Keratinocyte (primary cell): Measurements from ENCODE around the gene HNRNPA2B1. TPM values are rescaled to one million over a fixed set of nuclear protein-coding genes. Genes with fewer than 3 reads are reported as not detected.

ENCODE experiments used
- DNase-seq: peaks from one replicate; pipeline ENCODE4 v3.0.0-alpha.2; 2011; ENCODE audit warnings: low read depth, missing footprints, low spot score
- FAIRE-seq: peaks from 2 replicates; lab custom pipeline; 2011; peaks lifted over from hg19 to GRCh38; lab: Jason Lieb, UNC
- H2AFZ ChIP-seq: 2 replicates; pipeline ENCODE4 v1.6.0; 2012; ENCODE audit warnings: low read length, control low read depth, inconsistent platforms; ENCODE audit not compliant: control insufficient read depth
- H3K27ac ChIP-seq: 2 replicates; pipeline ENCODE4 v1.5.1; 2011; ENCODE audit warnings: low read length; ENCODE audit not compliant: control insufficient read depth, insufficient read depth
- H3K27me3 ChIP-seq: 3 replicates; pipeline ENCODE4 v1.6.0; 2011; ENCODE audit warnings: low read length; ENCODE audit not compliant: control insufficient read depth, insufficient read depth; ENCODE audit errors: extremely low read depth
- H3K36me3 ChIP-seq, 2 experiments: 2 replicates in 1 of 2; 3 replicates in 1 of 2; pipeline ENCODE4 v1.5.1; 2011; ENCODE audit warnings: low read length in 2 of 2, mild to moderate bottlenecking in 1 of 2; ENCODE audit not compliant: control insufficient read depth in 2 of 2, insufficient read depth in 2 of 2; ENCODE audit errors: extremely low read depth in 1 of 2
- H3K4me1 ChIP-seq: 3 replicates; pipeline ENCODE4 v1.5.1; 2011; ENCODE audit warnings: low read length; ENCODE audit not compliant: control insufficient read depth, insufficient read depth; ENCODE audit errors: extremely low read depth
- H3K4me2 ChIP-seq: 3 replicates; pipeline ENCODE4 v1.6.0; 2011; ENCODE audit warnings: low read depth, low read length; ENCODE audit not compliant: control insufficient read depth, insufficient read depth; ENCODE audit errors: extremely low read depth
- H3K4me3 ChIP-seq, 3 experiments: fragments of 200-600 bp in 1 of 3; sonication (generic) in 1 of 3; 2 replicates in 2 of 3; 3 replicates in 1 of 3; pipeline ENCODE4 v1.5.1; 2011 to 2016; ENCODE audit warnings: low read length in 3 of 3, mild to moderate bottlenecking in 3 of 3, control low read depth in 2 of 3, inconsistent platforms in 1 of 3, low read depth in 1 of 3, mixed read lengths in 1 of 3, mixed run types in 1 of 3, moderate library complexity in 1 of 3; ENCODE audit not compliant: control insufficient read depth in 2 of 3, insufficient read depth in 2 of 3; ENCODE audit errors: extremely low read depth in 1 of 3
- H3K79me2 ChIP-seq: 2 replicates; pipeline ENCODE4 v1.6.0; 2012; ENCODE audit warnings: low read length; ENCODE audit not compliant: control insufficient read depth, insufficient read depth
- H3K9ac ChIP-seq: 3 replicates; pipeline ENCODE4 v1.6.0; 2011; ENCODE audit warnings: low read length; ENCODE audit not compliant: control insufficient read depth, insufficient read depth; ENCODE audit errors: extremely low read depth
- H3K9me1 ChIP-seq: 3 replicates; pipeline ENCODE4 v1.6.0; 2011; ENCODE audit warnings: low read length; ENCODE audit not compliant: control insufficient read depth, insufficient read depth; ENCODE audit errors: extremely low read depth
- H3K9me3 ChIP-seq: 2 replicates; pipeline ENCODE4 v1.5.1; 2012; ENCODE audit warnings: low read depth, low read length; ENCODE audit not compliant: control insufficient read depth
- H4K20me1 ChIP-seq: 3 replicates; pipeline ENCODE4 v1.6.0; 2011; ENCODE audit warnings: low read length; ENCODE audit not compliant: control insufficient read depth, insufficient read depth; ENCODE audit errors: extremely low read depth
- EZH2 ChIP-seq: IDR thresholded peaks from one replicate; pipeline ENCODE4 v1.6.1; 2012; ENCODE audit warnings: inconsistent platforms, mild to moderate bottlenecking, low read length, moderate library complexity
- dilution Hi-C: fragments of 300-500 bp; cut with MboI; formaldehyde crosslinking; loops from one replicate; pipeline ENCODE4 v1.7.0; 2020; ENCODE audit warnings: low sequenced_read_pairs; ENCODE audit not compliant: extremely low pct_ligation_motif_present
- polyA plus RNA-seq, 5 experiments: library from polyadenylated mRNA; depleted of rRNA in 3 of 5; stranded (reverse) in 3 of 5; stranded (forward) in 1 of 5; unstranded in 1 of 5; fragments of >200 nt; gene quantifications; 1 replicate in 1 of 5; 2 replicates in 3 of 5; 3 replicates in 1 of 5; pipeline versions ENCODE4 v1.2.1 to v1.2.3, GENCODE V29; 2011 to 2012; ENCODE audit warnings: missing spikeins in 2 of 5, low read depth in 1 of 5, low replicate concordance in 1 of 5
- TF ChIP-seq, protein P1 (sequence below), 3 experiments: IDR thresholded peaks in 1 of 3; conservative IDR thresholded peaks in 1 of 3; optimal IDR thresholded peaks in 1 of 3; 2 replicates in 2 of 3; 3 replicates in 1 of 3; pipeline versions ENCODE3 to v1.5.1; 2011; ENCODE audit warnings: low read length in 3 of 3, mild to moderate bottlenecking in 3 of 3, moderate library complexity in 2 of 3, control low read depth in 1 of 3, inconsistent platforms in 1 of 3; ENCODE audit not compliant: insufficient read depth in 2 of 3; ENCODE audit errors: extremely low read depth in 1 of 3

The HNRNPA2B1 gene
- polyA plus RNA-seq, 1 donor (not counting 4 experiments of a cell fraction or from before 2014, with no cell fraction given): 511 TPM

DNA sequence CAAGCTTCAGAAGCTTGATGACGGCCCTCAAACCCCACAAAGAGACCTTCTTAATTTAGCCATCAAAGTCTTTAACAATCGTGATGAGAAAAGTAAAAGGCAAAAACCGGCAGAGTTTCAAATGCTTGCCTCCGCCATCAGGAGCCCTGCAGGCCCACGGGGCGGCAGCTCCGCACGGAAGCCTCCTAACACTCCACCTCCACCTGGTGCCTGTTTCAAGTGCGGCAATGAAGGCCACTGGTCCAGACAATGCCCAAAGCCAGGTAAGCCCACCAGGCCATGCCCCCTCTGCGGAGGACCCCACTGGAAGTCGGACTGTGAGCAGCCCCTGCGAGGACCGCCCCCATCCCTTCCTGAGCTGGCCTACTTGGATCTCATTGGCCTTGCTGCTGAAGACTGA lies 44.6 kb upstream of the HNRNPA2B1 start:
- dilution Hi-C loops: no loop called here
- FAIRE-seq (no peak), DNase-seq (no peak)
- Histone ChIP-seq H2AFZ (no peak overlapping the region), H3K79me2 (no peaks in the 10 kb centered on the region), H3K4me3 (no peak overlapping the region), H3K4me1 (no peaks in the 10 kb centered on the region), H3K27me3 (no peaks in the 10 kb centered on the region), H4K20me1 (no peaks in the 10 kb centered on the region), H3K9me3 (no peaks in the 10 kb centered on the region), H3K4me2 (no peak overlapping the region), H3K9me1 (no peaks in the 10 kb centered on the region), H3K36me3 (no peaks in the 10 kb centered on the region), H3K27ac (no peak overlapping the region), H3K9ac (no peak overlapping the region)
- no peak for TF ChIP-seq EZH2

- Histone ChIP-seq H3K79me2 (no peaks in the 10 kb centered on the region), H3K4me3 (no peak overlapping the region), H3K9me1 (no peaks in the 10 kb centered on the region), H3K4me1 (no peaks in the 10 kb centered on the region), H2AFZ (no peak overlapping the region), H3K9ac (no peak overlapping the region), H3K36me3 (no peaks in the 10 kb centered on the region), H3K9me3 (no peaks in the 10 kb centered on the region), H4K20me1 (no peaks in the 10 kb centered on the region), H3K4me2 (no peak overlapping the region), H3K27ac (no peak overlapping the region), H3K27me3 (no peaks in the 10 kb centered on the region)
- FAIRE-seq (no peak), DNase-seq (no peak)
- TF ChIP-seq EZH2: no peak
- dilution Hi-C loops: no loop called here
Measured at GRCh38 chr7:26238032-26238431, 37.5 kb upstream of the HNRNPA2B1 start.

DNA sequence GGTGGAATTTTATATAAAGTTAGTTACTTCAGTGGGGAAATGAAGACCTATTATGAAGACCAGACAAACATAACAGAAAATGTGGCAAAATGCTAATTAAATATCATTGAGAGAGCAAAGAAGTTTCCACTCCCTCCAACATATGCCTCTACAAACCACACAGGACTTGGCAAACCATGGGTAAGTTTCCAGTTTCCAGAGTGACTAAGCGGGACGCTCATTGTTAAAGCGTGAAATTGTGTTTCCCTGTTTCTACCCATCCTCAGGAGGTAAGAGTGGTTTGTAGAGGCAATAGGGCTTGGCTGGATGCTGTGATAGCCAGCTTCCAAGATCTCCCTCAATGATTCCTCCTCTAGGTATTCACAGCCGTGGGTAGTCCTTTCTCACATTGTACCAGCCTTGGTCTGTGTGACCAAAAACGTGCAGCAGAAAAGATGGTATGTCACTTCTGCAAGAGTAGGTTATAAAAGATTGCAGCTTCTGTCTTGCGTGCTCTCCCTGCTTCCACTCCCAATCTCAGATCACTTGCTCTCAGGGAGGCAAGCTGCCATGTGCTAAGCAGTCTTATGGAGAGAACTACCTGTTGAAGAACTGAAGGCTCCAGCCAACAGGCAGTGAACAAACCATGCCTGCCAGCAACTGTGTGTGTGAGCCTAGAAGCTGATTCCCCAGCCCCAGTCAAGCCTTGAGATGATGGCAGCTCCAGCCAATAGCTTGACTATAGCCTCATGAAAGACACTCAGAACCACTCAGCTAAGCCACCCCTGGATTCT lies 36.7 kb upstream of the HNRNPA2B1 start:
- no peaks in the 10 kb centered on the region for H3K79me2 ChIP-seq
- H3K4me2 ChIP-seq: no peak overlapping the region
- H2AFZ ChIP-seq: no peak overlapping the region
- H3K9ac ChIP-seq: no peak overlapping the region
- no peaks in the 10 kb centered on the region for H3K27me3 ChIP-seq
- TF ChIP-seq, protein P1, sequence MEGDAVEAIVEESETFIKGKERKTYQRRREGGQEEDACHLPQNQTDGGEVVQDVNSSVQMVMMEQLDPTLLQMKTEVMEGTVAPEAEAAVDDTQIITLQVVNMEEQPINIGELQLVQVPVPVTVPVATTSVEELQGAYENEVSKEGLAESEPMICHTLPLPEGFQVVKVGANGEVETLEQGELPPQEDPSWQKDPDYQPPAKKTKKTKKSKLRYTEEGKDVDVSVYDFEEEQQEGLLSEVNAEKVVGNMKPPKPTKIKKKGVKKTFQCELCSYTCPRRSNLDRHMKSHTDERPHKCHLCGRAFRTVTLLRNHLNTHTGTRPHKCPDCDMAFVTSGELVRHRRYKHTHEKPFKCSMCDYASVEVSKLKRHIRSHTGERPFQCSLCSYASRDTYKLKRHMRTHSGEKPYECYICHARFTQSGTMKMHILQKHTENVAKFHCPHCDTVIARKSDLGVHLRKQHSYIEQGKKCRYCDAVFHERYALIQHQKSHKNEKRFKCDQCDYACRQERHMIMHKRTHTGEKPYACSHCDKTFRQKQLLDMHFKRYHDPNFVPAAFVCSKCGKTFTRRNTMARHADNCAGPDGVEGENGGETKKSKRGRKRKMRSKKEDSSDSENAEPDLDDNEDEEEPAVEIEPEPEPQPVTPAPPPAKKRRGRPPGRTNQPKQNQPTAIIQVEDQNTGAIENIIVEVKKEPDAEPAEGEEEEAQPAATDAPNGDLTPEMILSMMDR (optimal IDR thresholded peaks at IDR 0.05 in 1 of 3, IDR thresholded peaks at IDR 0.05 in 1 of 3, conservative IDR thresholded peaks at IDR 0.05 in 1 of 3; ENCODE audit: extremely low read depth in 1 of 3, insufficient read depth in 2 of 3, low read length in 3 of 3): no peak
- TF ChIP-seq EZH2: no peak
- H3K9me3 ChIP-seq: no peaks in the 10 kb centered on the region
- H3K27ac ChIP-seq: no peak overlapping the region
- no peaks in the 10 kb centered on the region for H3K9me1 ChIP-seq
- no peak for FAIRE-seq
- DNase-seq: no peak
- H4K20me1 ChIP-seq: no peaks in the 10 kb centered on the region
- no peaks in the 10 kb centered on the region for H3K36me3 ChIP-seq
- H3K4me1 ChIP-seq: no peaks in the 10 kb centered on the region
- dilution Hi-C loops: no loop called here
- H3K4me3 ChIP-seq: no peak overlapping the region
